ENCODE results near the gene CTXN1. TPM values are rescaled to one million over a fixed set of nuclear protein-coding genes. Genes with fewer than 3 reads are reported as not detected.

CTXN1 gene
- total and polyA plus RNA-seq, 2 donors (not counting 1 experiment from before 2014, with no cell fraction given), result 0.66 to 0.85 TPM

DNA sequence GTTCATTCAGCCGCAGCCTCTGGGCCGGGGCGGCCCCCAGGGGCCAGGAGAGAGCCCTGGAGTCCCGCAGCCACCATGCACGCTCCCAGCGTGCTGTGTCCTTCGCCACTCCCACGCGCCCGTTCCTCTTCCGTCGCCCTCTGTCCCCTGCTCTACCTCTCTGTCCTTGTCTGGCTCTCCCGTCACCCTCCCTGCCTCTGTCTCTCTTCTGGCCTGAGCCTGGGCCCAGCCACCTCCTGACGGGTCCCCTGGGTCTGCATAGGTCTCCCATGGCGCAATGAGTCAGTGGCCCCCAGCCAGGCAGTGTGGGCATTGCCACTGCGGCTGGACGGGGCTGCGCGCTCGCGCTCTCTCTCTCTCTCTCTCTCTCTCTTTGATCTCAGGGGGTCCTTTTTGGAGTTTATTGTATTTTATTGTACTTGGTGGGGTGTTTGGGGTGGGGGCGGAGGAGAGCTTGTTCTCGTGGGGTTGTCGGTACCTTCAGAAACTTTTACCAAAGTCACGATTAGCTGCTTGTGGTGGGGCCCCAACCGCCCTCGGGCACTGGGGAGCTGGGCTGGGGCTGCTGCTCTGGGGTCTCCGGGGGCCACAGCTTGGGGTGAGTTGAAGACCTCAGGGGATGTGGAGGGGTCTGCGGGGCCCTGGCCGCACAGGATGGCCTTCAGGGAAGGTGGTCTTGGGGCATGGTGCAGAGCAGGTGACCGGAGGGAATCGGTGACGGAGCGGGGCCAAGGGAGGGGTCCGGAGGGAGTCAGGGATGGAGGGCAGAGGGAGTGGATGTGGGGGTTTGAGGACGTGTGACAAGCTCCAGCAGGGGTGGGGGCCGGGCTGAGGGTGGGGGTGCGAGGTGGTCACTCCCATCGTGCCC, 13.0 kb downstream of the CTXN1 start:
- peaks cover 8% of the 10 kb centered on the region for H3K4me1 ChIP-seq (ENCODE audit: control insufficient read depth, extremely low read depth, insufficient read depth, low read length)
- H4K20me1 ChIP-seq (ENCODE audit: control insufficient read depth, extremely low read depth, insufficient read depth, low read length), result no peaks in the 10 kb centered on the region
- no peaks in the 10 kb centered on the region for H3K9me3 ChIP-seq (ENCODE audit: control insufficient read depth, insufficient read depth, low read depth, low read length)
- H3K27me3 ChIP-seq (ENCODE audit: control insufficient read depth, insufficient read depth, low read length), result peaks cover 8% of the 10 kb centered on the region
- no peak overlapping the region for H3K4me3 ChIP-seq (replicated peaks in 1 of 4; ENCODE audit: control extremely low read depth in 1 of 4, insufficient read depth in 1 of 4, low read depth in 3 of 4, low read length in 4 of 4)
- no peak overlapping the region for H3K4me2 ChIP-seq (ENCODE audit: extremely low read depth, insufficient read depth, low read length)
- H3K9ac ChIP-seq (ENCODE audit: insufficient read depth, low read length), result no peak overlapping the region
- H3K79me2 ChIP-seq (ENCODE audit: control insufficient read depth, insufficient read depth, low read length), result no peaks in the 10 kb centered on the region
- no peak for TF ChIP-seq EZH2 (IDR thresholded peaks at IDR 0.05; ENCODE audit: low read length, missing control alignments)
- TF ChIP-seq, protein P1, sequence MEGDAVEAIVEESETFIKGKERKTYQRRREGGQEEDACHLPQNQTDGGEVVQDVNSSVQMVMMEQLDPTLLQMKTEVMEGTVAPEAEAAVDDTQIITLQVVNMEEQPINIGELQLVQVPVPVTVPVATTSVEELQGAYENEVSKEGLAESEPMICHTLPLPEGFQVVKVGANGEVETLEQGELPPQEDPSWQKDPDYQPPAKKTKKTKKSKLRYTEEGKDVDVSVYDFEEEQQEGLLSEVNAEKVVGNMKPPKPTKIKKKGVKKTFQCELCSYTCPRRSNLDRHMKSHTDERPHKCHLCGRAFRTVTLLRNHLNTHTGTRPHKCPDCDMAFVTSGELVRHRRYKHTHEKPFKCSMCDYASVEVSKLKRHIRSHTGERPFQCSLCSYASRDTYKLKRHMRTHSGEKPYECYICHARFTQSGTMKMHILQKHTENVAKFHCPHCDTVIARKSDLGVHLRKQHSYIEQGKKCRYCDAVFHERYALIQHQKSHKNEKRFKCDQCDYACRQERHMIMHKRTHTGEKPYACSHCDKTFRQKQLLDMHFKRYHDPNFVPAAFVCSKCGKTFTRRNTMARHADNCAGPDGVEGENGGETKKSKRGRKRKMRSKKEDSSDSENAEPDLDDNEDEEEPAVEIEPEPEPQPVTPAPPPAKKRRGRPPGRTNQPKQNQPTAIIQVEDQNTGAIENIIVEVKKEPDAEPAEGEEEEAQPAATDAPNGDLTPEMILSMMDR (conservative IDR thresholded peaks at IDR 0.05 in 1 of 2, IDR thresholded peaks at IDR 0.05 in 1 of 2; ENCODE audit: low read depth in 1 of 2, low read length in 2 of 2), result no peak
- no peak overlapping the region for H3K27ac ChIP-seq (ENCODE audit: insufficient read depth, low read length)
- DNase-seq (ENCODE audit: low read depth in 2 of 2), result no peak
- H2AFZ ChIP-seq (ENCODE audit: low read length), result no peak overlapping the region
- H3K36me3 ChIP-seq (ENCODE audit: control insufficient read depth, insufficient read depth, low read length), result peaks cover 19% of the 10 kb centered on the region

DNA sequence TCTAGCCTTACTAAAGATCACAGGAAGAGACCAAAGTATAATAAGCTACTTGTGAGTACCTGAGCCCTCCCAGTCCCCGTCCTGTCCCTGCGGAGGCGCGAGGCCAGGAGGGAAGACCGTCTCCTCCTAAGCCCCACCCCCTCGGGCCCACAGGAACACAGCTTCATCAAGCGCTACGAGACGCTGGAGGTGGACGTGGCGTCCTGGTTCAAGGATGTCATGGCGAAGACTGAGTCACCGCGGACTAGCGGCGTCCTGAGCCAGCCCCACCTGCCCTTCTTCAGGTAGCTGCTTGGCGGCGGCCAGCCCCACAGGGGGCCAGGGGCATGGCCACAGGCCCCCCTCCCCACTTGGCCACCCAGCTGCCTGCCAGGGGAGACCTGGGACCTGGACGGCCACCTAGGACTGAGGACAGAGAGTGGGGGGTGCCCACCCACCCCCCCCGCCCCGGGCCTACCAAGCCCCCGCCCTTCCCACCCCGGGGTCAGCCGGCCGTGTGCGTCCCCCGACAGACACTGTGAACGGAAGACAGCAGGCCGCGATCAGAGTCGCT, 13.7 kb downstream of the CTXN1 start:
- Histone ChIP-seq H3K36me3 (ENCODE audit: control insufficient read depth, insufficient read depth, low read length) (peaks cover 20% of the 10 kb centered on the region), H3K9me3 (ENCODE audit: control insufficient read depth, insufficient read depth, low read depth, low read length) (no peaks in the 10 kb centered on the region), H3K27me3 (ENCODE audit: control insufficient read depth, insufficient read depth, low read length) (peaks cover 8% of the 10 kb centered on the region)

More for the DNA sequence above, 13.7 kb downstream of the CTXN1 start:
- Histone ChIP-seq H4K20me1 (ENCODE audit: control insufficient read depth, extremely low read depth, insufficient read depth, low read length) (no peaks in the 10 kb centered on the region), H3K27ac (ENCODE audit: insufficient read depth, low read length) (no peak overlapping the region), H3K4me2 (ENCODE audit: extremely low read depth, insufficient read depth, low read length) (no peak overlapping the region), H3K4me3 (replicated peaks in 1 of 4; ENCODE audit: control extremely low read depth in 1 of 4, insufficient read depth in 1 of 4, low read depth in 3 of 4, low read length in 4 of 4) (no peak overlapping the region), H3K79me2 (ENCODE audit: control insufficient read depth, insufficient read depth, low read length) (peaks cover 4% of the 10 kb centered on the region), H2AFZ (ENCODE audit: low read length) (no peak overlapping the region), H3K9ac (ENCODE audit: insufficient read depth, low read length) (no peak overlapping the region), H3K4me1 (ENCODE audit: control insufficient read depth, extremely low read depth, insufficient read depth, low read length) (peaks cover 6% of the 10 kb centered on the region)
- no peak for DNase-seq (ENCODE audit: low read depth in 2 of 2)
- TF ChIP-seq, protein P1 (conservative IDR thresholded peaks at IDR 0.05 in 1 of 2, IDR thresholded peaks at IDR 0.05 in 1 of 2; ENCODE audit: low read depth in 1 of 2, low read length in 2 of 2), result no peak
- TF ChIP-seq EZH2 (IDR thresholded peaks at IDR 0.05; ENCODE audit: low read length, missing control alignments), result no peak
